HG03196 (cell line): ENCODE data around the gene CCDC178.
"Not testable (repeated sequence)": the region's sequence is repeated elsewhere in the genome, so short reads cannot be mapped to it uniquely, and the experiment has no call there.

Experiments used
- ATAC-seq: cut with Tn5 transposase; IDR thresholded peaks from one replicate; pipeline ENCODE4 v1.9.1; 2021; ENCODE audit not compliant: unreplicated experiment

The CCDC178 gene

GRCh38 chr18:33239298-33239697, 201.2 kb downstream of the CCDC178 start:
- no peak for ATAC-seq

- ATAC-seq: no peak
Observed at GRCh38 chr18:33232318-33232626, 208.2 kb downstream of the CCDC178 start.

- ATAC-seq: peak; percentile 90
Observed at GRCh38 chr18:33231474-33232317, 208.8 kb downstream of the CCDC178 start.

- no peak for ATAC-seq
Observed at GRCh38 chr18:33212363-33212762, 228.2 kb downstream of the CCDC178 start.

GRCh38 chr18:33210575-33211189, 229.8 kb downstream of the CCDC178 start:
- ATAC-seq: no peak

- no peak for ATAC-seq
Observed at GRCh38 chr18:33205777-33206176, 234.7 kb downstream of the CCDC178 start.

GRCh38 chr18:33201509-33201926, 239.0 kb downstream of the CCDC178 start:
- ATAC-seq: no peak

GRCh38 chr18:33195795-33196194, 244.7 kb downstream of the CCDC178 start:
- no peak for ATAC-seq

GRCh38 chr18:33194793-33195192, 245.7 kb downstream of the CCDC178 start:
- ATAC-seq: no peak

- ATAC-seq: no peak
Observed at GRCh38 chr18:33184958-33185357, 255.6 kb downstream of the CCDC178 start.

GRCh38 chr18:33184175-33184574, 256.3 kb downstream of the CCDC178 start:
- ATAC-seq: no peak

- no peak for ATAC-seq
Observed at GRCh38 chr18:33183136-33183535, 257.4 kb downstream of the CCDC178 start.

GRCh38 chr18:33181016-33181415, 259.5 kb downstream of the CCDC178 start:
- no peak for ATAC-seq

- ATAC-seq: no peak
Observed at GRCh38 chr18:33169218-33169617, 271.3 kb downstream of the CCDC178 start.

GRCh38 chr18:33164121-33164520, 276.4 kb downstream of the CCDC178 start:
- not testable (repeated sequence) for ATAC-seq

- ATAC-seq: no peak
Observed at GRCh38 chr18:33161131-33161530, 279.4 kb downstream of the CCDC178 start.

- ATAC-seq: no peak
Observed at GRCh38 chr18:33159151-33159550, 281.4 kb downstream of the CCDC178 start.

GRCh38 chr18:33157893-33158292, 282.6 kb downstream of the CCDC178 start:
- ATAC-seq: no peak

GRCh38 chr18:33156906-33157470, 283.5 kb downstream of the CCDC178 start:
- ATAC-seq: no peak

GRCh38 chr18:33154049-33154448, 286.5 kb downstream of the CCDC178 start:
- ATAC-seq: no peak

GRCh38 chr18:33152376-33152775, 288.1 kb downstream of the CCDC178 start:
- ATAC-seq: no peak

GRCh38 chr18:33147811-33148210, 292.7 kb downstream of the CCDC178 start:
- ATAC-seq: not testable (repeated sequence)
